A549 (cell line): ENCODE results near the gene PITPNC1.

Experiments used
- HOXA7 ChIP-seq: fragments of 250-450 bp; sonication (Bioruptor Pico); IDR thresholded peaks from 2 replicates; pipeline ENCODE4 v1.5.0; 2020; ENCODE audit warnings: mild to moderate bottlenecking, moderate library complexity
- NR3C1 ChIP-seq: fragments of >200 bp; sonication (Bioruptor Twin); formaldehyde crosslinking; IDR thresholded peaks from 3 replicates; pipeline ENCODE4 v1.6.1; 2017
- PHF8 ChIP-seq: fragments of 200-600 bp; sonication (generic); IDR thresholded peaks from 2 replicates; pipeline ENCODE4 v1.6.1; 2016; ENCODE audit warnings: low read depth, mild to moderate bottlenecking, antibody characterized with exemption, moderate library complexity, borderline replicate concordance
- ZSCAN20 ChIP-seq: fragments of 250-450 bp; sonication (Bioruptor Pico); IDR thresholded peaks from 2 replicates; pipeline ENCODE4 v1.8.0; 2022; ENCODE audit warnings: mild to moderate bottlenecking, moderate library complexity
- TF ChIP-seq, protein P1 (sequence below): fragments of >200 bp; sonication (Bioruptor Twin); formaldehyde crosslinking; IDR thresholded peaks from 3 replicates; pipeline ENCODE4 v1.5.1; 2016

DNA sequence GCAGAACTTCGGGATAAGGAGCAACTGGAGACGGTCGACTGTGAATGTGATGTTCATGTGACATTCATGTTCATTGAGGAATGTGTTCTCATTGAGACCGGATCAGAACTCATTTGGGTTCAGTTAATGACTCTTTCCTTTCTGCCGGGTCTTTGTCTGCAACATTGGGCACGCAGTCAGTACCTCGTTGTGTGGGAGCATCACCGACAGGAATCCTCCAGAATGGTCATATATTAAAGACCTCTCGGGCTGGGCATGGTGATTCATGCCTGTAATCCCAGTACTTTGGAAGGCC lies 144.6 kb downstream of the PITPNC1 start:
- TF ChIP-seq HOXA7 (CRISPR knock-in tag): no peak
- TF ChIP-seq, protein P1, sequence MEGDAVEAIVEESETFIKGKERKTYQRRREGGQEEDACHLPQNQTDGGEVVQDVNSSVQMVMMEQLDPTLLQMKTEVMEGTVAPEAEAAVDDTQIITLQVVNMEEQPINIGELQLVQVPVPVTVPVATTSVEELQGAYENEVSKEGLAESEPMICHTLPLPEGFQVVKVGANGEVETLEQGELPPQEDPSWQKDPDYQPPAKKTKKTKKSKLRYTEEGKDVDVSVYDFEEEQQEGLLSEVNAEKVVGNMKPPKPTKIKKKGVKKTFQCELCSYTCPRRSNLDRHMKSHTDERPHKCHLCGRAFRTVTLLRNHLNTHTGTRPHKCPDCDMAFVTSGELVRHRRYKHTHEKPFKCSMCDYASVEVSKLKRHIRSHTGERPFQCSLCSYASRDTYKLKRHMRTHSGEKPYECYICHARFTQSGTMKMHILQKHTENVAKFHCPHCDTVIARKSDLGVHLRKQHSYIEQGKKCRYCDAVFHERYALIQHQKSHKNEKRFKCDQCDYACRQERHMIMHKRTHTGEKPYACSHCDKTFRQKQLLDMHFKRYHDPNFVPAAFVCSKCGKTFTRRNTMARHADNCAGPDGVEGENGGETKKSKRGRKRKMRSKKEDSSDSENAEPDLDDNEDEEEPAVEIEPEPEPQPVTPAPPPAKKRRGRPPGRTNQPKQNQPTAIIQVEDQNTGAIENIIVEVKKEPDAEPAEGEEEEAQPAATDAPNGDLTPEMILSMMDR: no peak
- no peak for TF ChIP-seq PHF8
- TF ChIP-seq NR3C1: no peak
- no peak for TF ChIP-seq ZSCAN20 (CRISPR knock-in tag)
